Neural cell (in vitro differentiated cells): Measurements from ENCODE around the gene CDH16. TPM values are rescaled to one million over a fixed set of nuclear protein-coding genes. Genes with fewer than 3 reads are reported as not detected.

Experiments
- H2AFZ ChIP-seq: fragments of 200-600, 300-800 bp; sonication (generic), shearing (Covaris generic); 2 replicates; pipeline ENCODE4 v1.6.0; 2014; ENCODE audit warnings: low read depth, mild to moderate bottlenecking, antibody characterized with exemption, low read length, moderate library complexity
- H3F3A ChIP-seq: fragments of 200-600 bp; shearing (Covaris generic); 2 replicates; pipeline ENCODE4 v1.6.1; 2016; ENCODE audit warnings: mild to moderate bottlenecking, moderate library complexity, mixed read lengths, antibody characterized with exemption, low read length; ENCODE audit not compliant: insufficient read depth, poor library complexity, severe bottlenecking
- H3K27ac ChIP-seq: fragments of 200-600, 300-800 bp; sonication (generic), shearing (Covaris generic); 2 replicates; pipeline ENCODE4 v1.5.1; 2014; ENCODE audit warnings: mild to moderate bottlenecking, low read length, moderate library complexity
- H3K27me3 ChIP-seq: fragments of 300-800, 200-600 bp; sonication (generic), shearing (Covaris generic); 2 replicates; pipeline ENCODE4 v1.6.0; 2014; ENCODE audit warnings: mild to moderate bottlenecking, low read depth, low read length, moderate library complexity; ENCODE audit not compliant: insufficient read depth
- H3K36me3 ChIP-seq: fragments of 300-800, 200-600 bp; sonication (generic), shearing (Covaris generic); 2 replicates; pipeline ENCODE4 v1.5.1; 2014; ENCODE audit warnings: mild to moderate bottlenecking, antibody characterized with exemption, low read length, moderate library complexity; ENCODE audit not compliant: insufficient read depth
- H3K4me2 ChIP-seq: fragments of 300-800, 200-600 bp; sonication (generic), shearing (Covaris generic); 2 replicates; pipeline ENCODE4 v1.6.0; 2014; ENCODE audit warnings: mild to moderate bottlenecking, low read length
- H3K4me3 ChIP-seq: fragments of 300-800, 200-600 bp; sonication (generic), shearing (Covaris generic); 2 replicates; pipeline ENCODE4 v1.5.1; 2014; ENCODE audit warnings: mild to moderate bottlenecking, low read length, moderate library complexity
- H3K79me2 ChIP-seq: fragments of 200-600 bp; shearing (Covaris generic); replicated peaks from 2 replicates; pipeline ENCODE4 v1.6.0; 2014; ENCODE audit warnings: mild to moderate bottlenecking, low read length, moderate library complexity; ENCODE audit not compliant: insufficient read depth
- H3K9ac ChIP-seq: fragments of 300-800, 200-600 bp; sonication (generic), shearing (Covaris generic); 2 replicates; pipeline ENCODE4 v1.6.1; 2016; ENCODE audit warnings: mild to moderate bottlenecking, low read length, mixed read lengths
- H3K9me2 ChIP-seq: fragments of 200-600 bp; shearing (Covaris generic); 2 replicates; pipeline ENCODE4 v1.6.1; 2016; ENCODE audit warnings: mild to moderate bottlenecking, low read length, mixed read lengths; ENCODE audit not compliant: insufficient read depth
- H3K9me3 ChIP-seq: fragments of 200-600, 300-800 bp; sonication (generic), shearing (Covaris generic); 2 replicates; pipeline ENCODE4 v1.6.1; 2016; ENCODE audit warnings: mild to moderate bottlenecking, mixed run types, low read length, moderate library complexity, mixed read lengths
- H4K20me1 ChIP-seq: fragments of 200-600 bp; shearing (Covaris generic); 2 replicates; pipeline ENCODE4 v1.6.1; 2016; ENCODE audit warnings: mild to moderate bottlenecking, mixed run types; ENCODE audit not compliant: insufficient read depth
- CTCF ChIP-seq: fragments of 450-650 bp; IDR thresholded peaks from 2 replicates; pipeline ENCODE4 v1.5.1; 2014; ENCODE audit warnings: antibody characterized with exemption, mild to moderate bottlenecking, moderate library complexity; ENCODE audit not compliant: poor library complexity, severe bottlenecking
- EP300 ChIP-seq: fragments of 450-650 bp; conservative IDR thresholded peaks from 2 replicates; pipeline ENCODE4 v1.6.1; 2014; ENCODE audit warnings: antibody characterized with exemption, mild to moderate bottlenecking, moderate library complexity; ENCODE audit not compliant: poor library complexity, severe bottlenecking
- EZH2 ChIP-seq: fragments of 200-600, 300-800 bp; shearing (Covaris generic), sonication (generic); IDR thresholded peaks from 2 replicates; pipeline ENCODE4 v1.6.1; 2014; ENCODE audit warnings: antibody characterized with exemption, low read length, borderline replicate concordance, mild to moderate bottlenecking; ENCODE audit not compliant: insufficient read depth, poor library complexity, severe bottlenecking
- MXI1 ChIP-seq: fragments of 450-650 bp; conservative IDR thresholded peaks from 2 replicates; pipeline ENCODE4 v1.6.1; 2014; ENCODE audit warnings: antibody characterized with exemption, mild to moderate bottlenecking; ENCODE audit not compliant: poor library complexity, severe bottlenecking
- POLR2AphosphoS5 ChIP-seq: IDR thresholded peaks from 2 replicates; pipeline ENCODE4 v1.6.1; 2012
- RAD21 ChIP-seq: fragments of 450-650 bp; conservative IDR thresholded peaks from 2 replicates; pipeline ENCODE4 v1.6.1; 2014; ENCODE audit warnings: antibody characterized with exemption, mild to moderate bottlenecking, moderate library complexity
- SMC3 ChIP-seq: fragments of 450-650 bp; conservative IDR thresholded peaks from 2 replicates; pipeline ENCODE4 v1.6.1; 2014; ENCODE audit warnings: antibody characterized with exemption, mild to moderate bottlenecking, moderate library complexity; ENCODE audit not compliant: poor library complexity
- TAF1 ChIP-seq: IDR thresholded peaks from 2 replicates; pipeline ENCODE4 v1.6.1; 2012; ENCODE audit warnings: low read depth
- polyA plus RNA-seq: library from polyadenylated mRNA; depleted of rRNA; stranded (reverse); fragments of >200 nt; gene quantifications from 2 replicates; pipeline ENCODE4 v1.2.3, GENCODE V29; 2014
- TF ChIP-seq, protein P1 (sequence below): IDR thresholded peaks from 2 replicates; pipeline ENCODE4 v1.6.1; 2012; ENCODE audit warnings: borderline replicate concordance

The CDH16 gene
- polyA plus RNA-seq, 1 donor from 2014 or later = not detected

GRCh38 chr16:66891360-66891759 is 27.3 kb downstream of the CDH16 start:
- Histone ChIP-seq H2AFZ (no peak overlapping the region), H4K20me1 (no peaks in the 10 kb centered on the region), H3K27me3 (no peaks in the 10 kb centered on the region), H3F3A (no peaks in the 10 kb centered on the region), H3K27ac (no peak overlapping the region), H3K4me2 (no peak overlapping the region), H3K36me3 (no peaks in the 10 kb centered on the region), H3K9me3 (no peaks in the 10 kb centered on the region), H3K79me2 (no peaks in the 10 kb centered on the region), H3K9ac (no peak overlapping the region), H3K9me2 (no peaks in the 10 kb centered on the region), H3K4me3 (no peak overlapping the region)
- TF ChIP-seq SMC3 = no peak
- TF ChIP-seq EZH2 = no peak
- TF ChIP-seq, protein P1, sequence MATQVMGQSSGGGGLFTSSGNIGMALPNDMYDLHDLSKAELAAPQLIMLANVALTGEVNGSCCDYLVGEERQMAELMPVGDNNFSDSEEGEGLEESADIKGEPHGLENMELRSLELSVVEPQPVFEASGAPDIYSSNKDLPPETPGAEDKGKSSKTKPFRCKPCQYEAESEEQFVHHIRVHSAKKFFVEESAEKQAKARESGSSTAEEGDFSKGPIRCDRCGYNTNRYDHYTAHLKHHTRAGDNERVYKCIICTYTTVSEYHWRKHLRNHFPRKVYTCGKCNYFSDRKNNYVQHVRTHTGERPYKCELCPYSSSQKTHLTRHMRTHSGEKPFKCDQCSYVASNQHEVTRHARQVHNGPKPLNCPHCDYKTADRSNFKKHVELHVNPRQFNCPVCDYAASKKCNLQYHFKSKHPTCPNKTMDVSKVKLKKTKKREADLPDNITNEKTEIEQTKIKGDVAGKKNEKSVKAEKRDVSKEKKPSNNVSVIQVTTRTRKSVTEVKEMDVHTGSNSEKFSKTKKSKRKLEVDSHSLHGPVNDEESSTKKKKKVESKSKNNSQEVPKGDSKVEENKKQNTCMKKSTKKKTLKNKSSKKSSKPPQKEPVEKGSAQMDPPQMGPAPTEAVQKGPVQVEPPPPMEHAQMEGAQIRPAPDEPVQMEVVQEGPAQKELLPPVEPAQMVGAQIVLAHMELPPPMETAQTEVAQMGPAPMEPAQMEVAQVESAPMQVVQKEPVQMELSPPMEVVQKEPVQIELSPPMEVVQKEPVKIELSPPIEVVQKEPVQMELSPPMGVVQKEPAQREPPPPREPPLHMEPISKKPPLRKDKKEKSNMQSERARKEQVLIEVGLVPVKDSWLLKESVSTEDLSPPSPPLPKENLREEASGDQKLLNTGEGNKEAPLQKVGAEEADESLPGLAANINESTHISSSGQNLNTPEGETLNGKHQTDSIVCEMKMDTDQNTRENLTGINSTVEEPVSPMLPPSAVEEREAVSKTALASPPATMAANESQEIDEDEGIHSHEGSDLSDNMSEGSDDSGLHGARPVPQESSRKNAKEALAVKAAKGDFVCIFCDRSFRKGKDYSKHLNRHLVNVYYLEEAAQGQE = no peak
- no peak for TF ChIP-seq MXI1
- no peak for TF ChIP-seq EP300
- TF ChIP-seq RAD21 = no peak
- TF ChIP-seq CTCF = no peak
- TF ChIP-seq POLR2AphosphoS5 = no peak
- no peak for TF ChIP-seq TAF1

GRCh38 chr16:66890799-66891198 is 27.9 kb downstream of the CDH16 start:
- Histone ChIP-seq H3K9me2 (no peaks in the 10 kb centered on the region), H3F3A (no peaks in the 10 kb centered on the region), H3K9ac (no peak overlapping the region), H3K27me3 (no peaks in the 10 kb centered on the region), H3K4me2 (no peak overlapping the region), H3K9me3 (no peaks in the 10 kb centered on the region), H3K79me2 (no peaks in the 10 kb centered on the region), H3K36me3 (no peaks in the 10 kb centered on the region), H2AFZ (no peak overlapping the region), H4K20me1 (no peaks in the 10 kb centered on the region), H3K4me3 (no peak overlapping the region), H3K27ac (no peak overlapping the region)
- TF ChIP-seq MXI1 = no peak
- no peak for TF ChIP-seq EP300
- TF ChIP-seq TAF1 = no peak

- no peak overlapping the region for H3K9ac ChIP-seq
Observed at GRCh38 chr16:66889622-66890021, 29.1 kb downstream of the CDH16 start.

More at GRCh38 chr16:66889622-66890021, 29.1 kb downstream of the CDH16 start:
- Histone ChIP-seq H3K4me3 (no peak overlapping the region), H3K27ac (no peak overlapping the region), H3F3A (no peaks in the 10 kb centered on the region), H3K9me2 (no peaks in the 10 kb centered on the region), H2AFZ (no peak overlapping the region), H3K79me2 (no peaks in the 10 kb centered on the region), H3K4me2 (no peak overlapping the region), H4K20me1 (no peaks in the 10 kb centered on the region), H3K27me3 (no peaks in the 10 kb centered on the region), H3K9me3 (no peaks in the 10 kb centered on the region), H3K36me3 (no peaks in the 10 kb centered on the region)
- TF ChIP-seq EP300 (no peak), MXI1 (no peak), SMC3 (no peak), CTCF (no peak), TAF1 (no peak), RAD21 (no peak), EZH2 (no peak), POLR2AphosphoS5 (no peak)
- TF ChIP-seq, protein P1 = no peak
